Measurements from ENCODE around the gene PTPRJ. TPM values are rescaled to one million over a fixed set of nuclear protein-coding genes. Genes with fewer than 3 reads are reported as not detected.

PTPRJ gene
- polyA plus RNA-seq, 1 donor from 2014 or later, result 8.6 TPM

- Histone ChIP-seq H2AFZ (ENCODE audit: low read depth, low read length) (no peak overlapping the region), H3K9ac (ENCODE audit: low read length) (no peak overlapping the region), H3K9me2 (ENCODE audit: insufficient read depth, low read length) (no peaks in the 10 kb centered on the region), H3K27me3 (ENCODE audit: insufficient read depth, low read depth, low read length) (no peaks in the 10 kb centered on the region), H3K27ac (ENCODE audit: low read length) (no peak overlapping the region), H3K9me3 (ENCODE audit: low read length) (no peaks in the 10 kb centered on the region), H3K79me2 (replicated peaks; ENCODE audit: insufficient read depth, low read length) (peaks cover 11% of the 10 kb centered on the region), H3K36me3 (ENCODE audit: insufficient read depth, low read length) (no peaks in the 10 kb centered on the region), H3K4me2 (ENCODE audit: low read length) (no peak overlapping the region), H4K20me1 (ENCODE audit: insufficient read depth) (no peaks in the 10 kb centered on the region), H3F3A (ENCODE audit: insufficient read depth, low read length, poor library complexity, severe bottlenecking) (no peaks in the 10 kb centered on the region), H3K4me3 (ENCODE audit: low read length) (no peak overlapping the region)
- TF ChIP-seq SMC3 (conservative IDR thresholded peaks at IDR 0.05; ENCODE audit: poor library complexity), result no peak
- TF ChIP-seq EZH2 (IDR thresholded peaks at IDR 0.05; ENCODE audit: borderline replicate concordance, insufficient read depth, low read length, poor library complexity, severe bottlenecking), result no peak
- TF ChIP-seq, protein P1, sequence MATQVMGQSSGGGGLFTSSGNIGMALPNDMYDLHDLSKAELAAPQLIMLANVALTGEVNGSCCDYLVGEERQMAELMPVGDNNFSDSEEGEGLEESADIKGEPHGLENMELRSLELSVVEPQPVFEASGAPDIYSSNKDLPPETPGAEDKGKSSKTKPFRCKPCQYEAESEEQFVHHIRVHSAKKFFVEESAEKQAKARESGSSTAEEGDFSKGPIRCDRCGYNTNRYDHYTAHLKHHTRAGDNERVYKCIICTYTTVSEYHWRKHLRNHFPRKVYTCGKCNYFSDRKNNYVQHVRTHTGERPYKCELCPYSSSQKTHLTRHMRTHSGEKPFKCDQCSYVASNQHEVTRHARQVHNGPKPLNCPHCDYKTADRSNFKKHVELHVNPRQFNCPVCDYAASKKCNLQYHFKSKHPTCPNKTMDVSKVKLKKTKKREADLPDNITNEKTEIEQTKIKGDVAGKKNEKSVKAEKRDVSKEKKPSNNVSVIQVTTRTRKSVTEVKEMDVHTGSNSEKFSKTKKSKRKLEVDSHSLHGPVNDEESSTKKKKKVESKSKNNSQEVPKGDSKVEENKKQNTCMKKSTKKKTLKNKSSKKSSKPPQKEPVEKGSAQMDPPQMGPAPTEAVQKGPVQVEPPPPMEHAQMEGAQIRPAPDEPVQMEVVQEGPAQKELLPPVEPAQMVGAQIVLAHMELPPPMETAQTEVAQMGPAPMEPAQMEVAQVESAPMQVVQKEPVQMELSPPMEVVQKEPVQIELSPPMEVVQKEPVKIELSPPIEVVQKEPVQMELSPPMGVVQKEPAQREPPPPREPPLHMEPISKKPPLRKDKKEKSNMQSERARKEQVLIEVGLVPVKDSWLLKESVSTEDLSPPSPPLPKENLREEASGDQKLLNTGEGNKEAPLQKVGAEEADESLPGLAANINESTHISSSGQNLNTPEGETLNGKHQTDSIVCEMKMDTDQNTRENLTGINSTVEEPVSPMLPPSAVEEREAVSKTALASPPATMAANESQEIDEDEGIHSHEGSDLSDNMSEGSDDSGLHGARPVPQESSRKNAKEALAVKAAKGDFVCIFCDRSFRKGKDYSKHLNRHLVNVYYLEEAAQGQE (IDR thresholded peaks at IDR 0.05; ENCODE audit: borderline replicate concordance), result no peak
- no peak for TF ChIP-seq TAF1 (IDR thresholded peaks at IDR 0.05; ENCODE audit: low read depth)
- no peak for TF ChIP-seq POLR2AphosphoS5 (IDR thresholded peaks at IDR 0.05)
Measured at GRCh38 chr11:47998733-47999359, 18.5 kb downstream of the PTPRJ start.

DNA sequence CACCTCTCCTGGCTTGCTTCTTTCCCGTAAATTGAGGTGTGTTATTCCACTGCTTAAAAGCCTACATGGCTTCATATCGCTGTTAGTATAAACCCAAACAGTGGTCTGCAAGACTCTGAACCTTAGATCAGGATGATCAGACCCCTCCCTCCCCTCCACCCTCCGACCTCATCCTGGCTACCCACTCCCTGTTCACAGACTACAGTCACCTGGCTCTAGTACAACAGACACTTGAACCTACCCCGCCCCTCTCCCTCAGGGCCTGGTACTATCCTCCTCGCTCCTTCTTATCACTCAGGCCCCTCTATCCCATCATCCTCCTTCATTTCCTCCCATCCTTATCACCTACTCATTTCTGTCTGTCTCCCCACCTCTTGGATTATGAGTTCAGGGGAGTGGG, 20.1 kb downstream of the PTPRJ start:
- Histone ChIP-seq H3K27ac (ENCODE audit: low read length) (no peak overlapping the region), H4K20me1 (ENCODE audit: insufficient read depth) (no peaks in the 10 kb centered on the region), H3K27me3 (ENCODE audit: insufficient read depth, low read depth, low read length) (no peaks in the 10 kb centered on the region), H3K4me3 (ENCODE audit: low read length) (no peak overlapping the region), H3K9me2 (ENCODE audit: insufficient read depth, low read length) (no peaks in the 10 kb centered on the region), H3K36me3 (ENCODE audit: insufficient read depth, low read length) (no peaks in the 10 kb centered on the region), H3K79me2 (replicated peaks; ENCODE audit: insufficient read depth, low read length) (peaks cover 8% of the 10 kb centered on the region), H3K9ac (ENCODE audit: low read length) (no peak overlapping the region), H3K4me2 (ENCODE audit: low read length) (no peak overlapping the region), H3F3A (ENCODE audit: insufficient read depth, low read length, poor library complexity, severe bottlenecking) (no peaks in the 10 kb centered on the region), H3K9me3 (ENCODE audit: low read length) (no peaks in the 10 kb centered on the region), H2AFZ (ENCODE audit: low read depth, low read length) (no peak overlapping the region)
- TF ChIP-seq POLR2AphosphoS5 (IDR thresholded peaks at IDR 0.05) (no peak), TAF1 (IDR thresholded peaks at IDR 0.05; ENCODE audit: low read depth) (no peak), RAD21 (conservative IDR thresholded peaks at IDR 0.05) (no peak), EZH2 (IDR thresholded peaks at IDR 0.05; ENCODE audit: borderline replicate concordance, insufficient read depth, low read length, poor library complexity, severe bottlenecking) (no peak), MXI1 (conservative IDR thresholded peaks at IDR 0.05; ENCODE audit: poor library complexity, severe bottlenecking) (no peak), SMC3 (conservative IDR thresholded peaks at IDR 0.05; ENCODE audit: poor library complexity) (no peak), EP300 (conservative IDR thresholded peaks at IDR 0.05; ENCODE audit: poor library complexity, severe bottlenecking) (no peak)
- TF ChIP-seq, protein P2, sequence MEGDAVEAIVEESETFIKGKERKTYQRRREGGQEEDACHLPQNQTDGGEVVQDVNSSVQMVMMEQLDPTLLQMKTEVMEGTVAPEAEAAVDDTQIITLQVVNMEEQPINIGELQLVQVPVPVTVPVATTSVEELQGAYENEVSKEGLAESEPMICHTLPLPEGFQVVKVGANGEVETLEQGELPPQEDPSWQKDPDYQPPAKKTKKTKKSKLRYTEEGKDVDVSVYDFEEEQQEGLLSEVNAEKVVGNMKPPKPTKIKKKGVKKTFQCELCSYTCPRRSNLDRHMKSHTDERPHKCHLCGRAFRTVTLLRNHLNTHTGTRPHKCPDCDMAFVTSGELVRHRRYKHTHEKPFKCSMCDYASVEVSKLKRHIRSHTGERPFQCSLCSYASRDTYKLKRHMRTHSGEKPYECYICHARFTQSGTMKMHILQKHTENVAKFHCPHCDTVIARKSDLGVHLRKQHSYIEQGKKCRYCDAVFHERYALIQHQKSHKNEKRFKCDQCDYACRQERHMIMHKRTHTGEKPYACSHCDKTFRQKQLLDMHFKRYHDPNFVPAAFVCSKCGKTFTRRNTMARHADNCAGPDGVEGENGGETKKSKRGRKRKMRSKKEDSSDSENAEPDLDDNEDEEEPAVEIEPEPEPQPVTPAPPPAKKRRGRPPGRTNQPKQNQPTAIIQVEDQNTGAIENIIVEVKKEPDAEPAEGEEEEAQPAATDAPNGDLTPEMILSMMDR (IDR thresholded peaks at IDR 0.05; ENCODE audit: poor library complexity, severe bottlenecking), result no peak
- TF ChIP-seq, protein P1 (IDR thresholded peaks at IDR 0.05; ENCODE audit: borderline replicate concordance), result no peak
